Mammary epithelial cell (primary cell): Measurements from ENCODE around the gene SLC17A2.

Experiments
- CTCF ChIP-seq, 2 donors: IDR thresholded peaks in 1 of 2; conservative IDR thresholded peaks in 1 of 2; 2 replicates each; pipeline ENCODE4 v1.5.1; 2011 to 2012; ENCODE audit warnings: inconsistent platforms in 2 of 2, low read length in 2 of 2, mild to moderate bottlenecking in 2 of 2, control low read depth in 1 of 2, low read depth in 1 of 2; ENCODE audit not compliant: insufficient read depth in 1 of 2; ENCODE audit errors: extremely low read depth in 1 of 2
- EZH2 ChIP-seq: IDR thresholded peaks from 2 replicates; pipeline ENCODE4 v1.6.1; 2012; ENCODE audit warnings: low read length, inconsistent platforms, borderline replicate concordance

GRCh38 chr6:25931411-25931709 is 869 bp upstream of the SLC17A2 start:
- TF ChIP-seq CTCF (conservative IDR thresholded peaks at IDR 0.05 in 1 of 2, IDR thresholded peaks at IDR 0.05 in 1 of 2; ENCODE audit: extremely low read depth in 1 of 2, insufficient read depth in 1 of 2, low read depth in 1 of 2, low read length in 2 of 2) (no peak), EZH2 (no peak)
